Activated T-helper 1 cell treated with Interleukin-2 at 50 U/mL for 16 hours (primary cell): Measurements from ENCODE around the gene MBD3.

Experiments
- DNase-seq: peaks from one replicate; pipeline ENCODE4 v3.0.0-alpha.2; 2020; ENCODE audit warnings: low read depth

MBD3 gene

DNA sequence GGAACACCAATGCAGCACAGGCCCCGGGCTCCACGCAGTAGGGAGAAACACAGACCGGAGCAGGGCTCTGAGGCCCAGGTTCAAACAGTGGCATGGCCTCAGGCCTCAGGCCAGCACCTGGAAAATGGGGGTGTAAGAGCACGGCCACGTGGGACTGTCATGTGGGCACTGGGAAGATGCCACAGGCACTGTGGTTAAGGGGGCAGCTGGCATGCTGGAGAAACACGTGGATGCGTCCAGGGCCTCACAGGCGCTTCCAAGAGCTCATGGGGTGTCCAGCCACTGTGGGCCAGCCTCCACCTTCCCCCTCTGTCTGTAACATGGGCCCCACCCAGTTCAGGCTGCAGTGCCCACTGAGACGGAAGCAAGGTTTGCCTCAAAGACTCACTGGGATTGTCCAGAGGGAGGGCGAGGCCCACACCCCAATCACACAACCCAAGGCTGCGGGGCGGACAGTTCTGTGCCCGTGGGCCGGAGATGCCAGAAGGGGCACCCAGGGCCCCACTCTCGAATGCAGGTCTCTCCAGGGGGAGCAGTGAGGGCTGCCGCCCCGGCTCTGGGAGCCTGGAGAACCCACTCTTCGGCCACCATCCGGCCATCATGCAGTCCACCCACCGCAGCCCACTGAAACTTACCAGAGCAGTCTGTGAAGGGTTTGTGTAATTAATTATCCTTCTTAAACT lies 6.3 kb upstream of the MBD3 start:
- no peak for DNase-seq

DNA sequence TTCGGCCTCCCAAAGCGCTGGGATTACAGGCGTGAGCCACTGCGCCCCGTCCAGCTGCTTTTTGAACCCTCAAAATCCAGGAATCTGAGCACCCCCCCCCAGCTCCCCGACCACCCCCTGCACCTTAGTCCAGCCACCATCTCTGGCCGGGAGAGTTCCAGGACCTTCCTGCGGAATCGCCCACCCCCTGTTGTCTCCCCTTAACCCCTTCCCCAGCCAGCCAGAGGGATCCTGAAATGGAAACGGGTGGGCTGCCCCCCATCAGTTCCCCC lies 772 bp upstream of the MBD3 start:
- no peak for DNase-seq

DNA sequence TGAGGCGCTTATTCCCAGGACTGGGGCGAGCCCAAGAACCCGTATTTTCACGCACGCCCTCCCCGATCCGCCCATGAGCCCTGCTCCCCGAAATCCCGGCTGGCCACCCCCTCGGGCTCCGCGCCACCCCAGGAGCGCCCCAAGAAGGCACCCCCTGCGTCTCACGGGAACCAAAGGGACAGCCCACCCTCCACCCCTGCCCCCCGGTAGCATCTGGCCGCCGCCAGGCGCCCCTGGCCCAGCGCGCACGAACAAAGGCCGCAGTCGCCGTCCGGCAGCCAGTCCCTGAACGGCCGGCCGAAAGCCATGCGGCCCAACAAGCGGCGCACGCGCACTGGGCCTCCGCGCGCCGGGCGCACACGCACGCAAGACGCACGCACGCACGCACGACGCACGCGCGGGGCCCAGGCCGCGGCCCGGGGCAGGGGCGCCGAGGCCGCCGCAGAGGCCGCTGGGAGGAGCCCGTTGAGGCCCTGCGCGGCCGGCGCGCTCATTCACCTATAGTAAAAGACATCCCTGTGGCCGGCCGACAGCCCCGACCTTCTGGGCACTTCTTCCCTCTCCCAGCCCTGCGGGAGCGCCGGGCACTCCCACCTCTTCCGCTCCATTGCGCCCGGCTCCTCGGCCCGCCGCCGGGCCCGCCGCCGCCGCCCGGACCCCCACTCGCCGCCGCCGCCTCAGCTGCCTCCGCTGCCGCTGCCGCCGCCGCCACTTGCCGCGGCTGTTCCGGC lies 476 bp downstream of the MBD3 start:
- peak; percentile 81 for DNase-seq

DNA sequence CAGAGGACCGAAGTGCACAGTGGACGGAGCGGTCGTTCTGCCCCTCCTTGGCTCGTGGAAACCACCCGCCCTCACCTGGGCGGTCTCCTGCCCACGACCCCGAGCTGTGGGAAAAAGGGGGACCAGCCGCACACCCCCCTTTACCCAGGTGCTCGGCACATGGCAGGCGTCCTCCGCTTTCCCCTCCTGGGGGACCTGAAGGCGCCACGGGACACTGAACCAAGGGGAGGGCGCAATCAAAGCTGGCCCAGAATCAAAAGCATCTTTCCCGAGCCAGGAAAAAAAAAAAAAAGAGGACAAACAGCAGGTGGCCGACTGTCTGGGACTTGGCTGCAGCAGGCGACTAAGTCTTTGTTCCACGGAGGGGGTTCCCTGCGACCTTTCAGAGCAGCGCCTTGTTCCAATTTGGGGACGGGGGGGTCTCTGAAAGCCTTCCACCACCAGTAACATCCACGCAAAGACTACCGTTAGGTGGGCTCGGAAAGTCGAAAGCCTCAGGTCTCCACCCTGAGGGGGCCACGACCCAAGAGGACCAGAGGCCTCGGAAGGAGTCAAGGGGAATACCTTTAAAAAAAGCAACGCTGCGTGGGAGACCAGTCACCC lies 1.1 kb downstream of the MBD3 start:
- no peak for DNase-seq

DNA sequence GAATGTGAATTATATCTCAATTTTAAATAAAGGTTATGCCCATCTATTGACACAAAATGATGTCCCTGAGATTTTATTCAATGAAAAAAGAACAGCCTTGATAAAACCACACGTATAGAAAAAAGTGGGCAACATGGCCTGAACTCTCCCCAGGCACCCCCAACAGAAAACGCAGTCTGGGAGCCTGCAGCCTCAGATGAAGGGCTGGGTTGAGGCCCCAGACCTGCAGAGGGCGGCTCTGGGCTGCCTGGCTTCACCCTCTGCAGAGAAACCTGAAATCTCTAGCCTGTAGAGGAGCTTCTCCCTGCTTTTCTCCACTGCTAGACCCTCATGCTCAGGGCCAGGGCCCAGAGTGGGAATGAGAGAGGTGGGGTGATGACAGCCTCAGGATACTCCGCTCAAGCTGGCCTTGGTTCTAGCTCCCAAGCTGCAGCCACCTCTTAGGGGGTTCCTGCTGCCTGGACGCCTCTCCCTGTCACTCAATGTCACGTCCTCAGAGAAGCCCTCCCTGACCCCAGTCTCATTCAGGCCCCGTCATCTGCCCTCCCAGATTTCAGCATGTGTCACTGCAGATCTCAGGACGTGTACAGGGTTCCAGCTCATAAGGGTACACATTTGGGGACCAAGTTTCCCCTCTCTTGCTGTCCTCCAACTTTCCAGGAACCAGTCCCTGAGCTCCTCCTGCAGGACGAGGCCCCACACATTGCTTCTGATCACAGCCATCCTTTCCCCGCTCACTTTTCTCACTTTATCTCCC lies 1.8 kb downstream of the MBD3 start:
- no peak for DNase-seq

DNA sequence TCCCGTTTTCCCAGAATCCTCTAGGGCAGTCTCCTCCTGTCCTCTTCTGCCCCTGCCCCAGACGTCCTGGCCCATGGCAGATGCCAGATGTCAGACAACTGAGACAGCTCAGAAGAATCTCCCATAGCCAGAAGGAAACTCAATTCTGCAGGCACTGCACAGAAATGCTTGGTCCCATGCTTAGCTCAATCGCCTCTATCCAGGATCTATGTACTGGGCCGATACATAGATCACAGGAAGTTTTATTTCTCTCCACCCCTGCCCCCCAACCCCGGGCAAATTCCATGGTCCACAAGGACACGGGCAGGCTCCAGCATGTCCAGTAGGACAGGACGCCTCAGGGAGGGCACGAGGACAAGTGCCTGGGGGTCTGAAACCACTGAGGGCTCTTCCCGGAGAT lies 4.8 kb downstream of the MBD3 start:
- DNase-seq, result no peak

DNA sequence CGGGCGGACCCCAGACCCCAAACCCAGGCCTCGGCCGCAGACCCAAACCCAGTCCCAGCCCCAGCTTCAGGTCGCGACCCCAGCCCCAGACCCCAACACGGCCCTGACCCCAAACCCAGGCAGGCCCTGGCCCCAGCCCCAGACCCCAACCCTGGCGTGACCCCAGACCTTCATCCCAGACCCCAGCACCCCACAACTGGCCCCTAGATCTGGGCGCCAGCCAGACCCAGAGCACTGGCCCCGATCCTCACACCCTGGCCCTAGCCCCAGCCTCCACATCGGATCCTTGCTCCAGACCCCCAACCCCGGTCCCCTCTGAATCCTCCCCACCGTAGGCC lies 7.5 kb downstream of the MBD3 start:
- DNase-seq, result no peak

DNA sequence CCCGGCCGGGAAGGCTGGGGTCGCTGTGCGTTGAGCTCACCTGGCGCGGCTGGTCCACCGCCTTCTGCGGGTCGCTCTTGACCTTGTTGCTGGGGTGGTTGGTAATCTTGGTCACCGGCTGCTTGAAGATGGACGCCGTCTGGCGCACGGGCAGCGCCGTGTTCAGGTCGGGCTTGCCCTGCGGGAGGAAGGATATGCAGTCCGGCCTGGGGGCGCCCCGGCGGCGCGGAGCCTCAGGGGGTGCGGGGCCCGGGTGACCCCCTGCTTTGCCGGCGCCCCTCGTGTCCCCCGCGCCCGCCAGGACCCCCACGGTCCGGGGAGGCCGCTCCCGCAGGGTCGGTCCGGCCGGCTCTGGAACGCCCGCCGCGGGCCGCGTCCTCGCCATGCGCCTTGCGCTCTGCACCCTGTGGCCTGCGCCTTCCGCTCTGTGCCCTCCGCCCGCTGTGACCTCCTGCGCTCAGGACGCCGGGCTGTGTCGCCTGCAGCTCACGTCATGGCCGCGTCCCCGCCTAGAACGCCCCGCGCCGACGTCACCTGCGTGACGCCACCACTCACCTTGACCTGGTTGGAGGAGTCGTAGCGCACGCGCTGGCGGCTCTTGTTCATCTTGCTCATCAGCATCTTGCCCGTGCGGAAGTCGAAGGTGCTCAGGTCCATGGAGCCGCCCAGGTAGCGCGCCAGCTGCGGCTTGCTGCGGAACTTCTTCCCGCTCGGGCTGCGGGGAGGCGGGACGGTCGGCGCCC lies 8.0 kb downstream of the MBD3 start:
- no peak for DNase-seq

DNA sequence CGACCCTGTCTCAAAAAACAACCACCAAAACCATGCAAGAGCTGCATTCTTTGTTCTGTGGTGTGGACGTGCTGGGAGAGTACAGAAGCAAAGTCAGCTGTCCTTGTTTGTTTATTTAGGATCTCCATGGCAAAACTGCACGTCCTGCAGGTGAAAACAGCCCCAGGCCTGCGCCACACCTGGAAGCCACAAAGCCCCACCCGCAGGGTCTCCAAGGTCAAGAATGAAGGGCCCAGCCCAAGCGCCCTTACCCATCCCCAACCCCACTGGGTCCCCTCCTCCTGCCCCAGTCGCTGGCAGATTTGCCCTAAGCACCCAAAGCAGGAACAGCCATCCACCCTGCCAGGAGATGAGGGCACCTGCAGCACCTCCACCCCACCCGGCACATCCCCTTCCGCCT lies 10.5 kb downstream of the MBD3 start:
- no peak for DNase-seq

DNA sequence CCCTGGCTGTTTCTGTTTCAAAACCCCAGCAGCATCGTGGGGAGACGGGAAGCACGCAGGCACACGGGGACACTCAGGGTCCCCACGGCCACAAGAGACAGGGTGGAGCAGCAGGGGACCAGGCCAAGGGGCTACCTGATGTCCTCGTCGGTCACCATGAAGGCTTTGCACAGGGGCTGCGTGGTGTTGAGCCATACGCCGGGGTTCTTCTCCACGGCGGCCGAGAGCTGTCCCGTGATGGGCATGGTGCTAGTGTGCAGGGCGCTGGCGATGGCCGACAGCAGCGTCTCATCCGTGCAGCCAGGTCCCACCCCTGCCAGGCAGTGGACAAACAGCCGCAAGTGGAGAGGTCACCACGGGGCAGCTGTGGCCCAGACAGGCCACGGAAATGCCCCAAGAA lies 11.7 kb downstream of the MBD3 start:
- no peak for DNase-seq

DNA sequence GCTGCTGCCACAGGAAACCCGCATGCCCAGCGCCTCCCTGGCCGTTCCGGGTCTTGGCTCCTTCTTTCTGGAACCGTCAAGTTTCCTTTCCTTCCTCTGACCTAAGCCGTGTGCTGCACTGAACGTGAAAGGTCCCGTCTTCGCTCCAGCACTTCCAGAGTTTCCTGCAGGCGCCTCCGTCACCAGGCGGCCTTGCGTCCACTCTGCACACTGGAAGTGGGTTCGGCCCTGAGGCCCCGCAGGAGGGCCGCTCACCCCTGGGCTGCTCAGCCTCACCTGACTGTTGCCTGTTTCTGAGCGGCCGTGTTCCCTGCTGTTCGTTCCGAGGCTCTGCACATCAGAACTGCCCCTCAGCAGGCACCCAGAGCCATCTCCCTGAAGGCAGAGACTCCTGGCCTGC lies 12.3 kb downstream of the MBD3 start:
- no peak for DNase-seq

DNA sequence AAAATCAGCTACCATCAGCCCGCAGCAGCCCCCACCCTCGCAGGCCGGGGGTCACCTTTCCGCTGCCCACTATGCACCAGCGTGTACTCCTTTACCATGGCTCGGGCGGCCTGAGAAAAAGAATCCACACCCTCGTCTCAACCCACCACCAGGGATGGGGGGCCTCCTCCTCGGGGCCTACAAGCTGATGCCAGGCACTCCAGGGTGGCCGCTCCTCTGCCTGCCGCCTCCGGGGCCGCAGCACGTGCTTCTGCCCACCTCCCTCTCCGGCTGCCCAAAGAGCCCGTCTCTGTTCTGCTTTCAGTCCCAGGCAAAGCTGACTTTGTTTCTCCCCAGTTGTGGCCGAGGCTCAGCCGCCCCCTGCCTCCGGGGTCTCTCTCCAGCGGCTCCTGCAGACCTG lies 13.4 kb downstream of the MBD3 start:
- no peak for DNase-seq

DNA sequence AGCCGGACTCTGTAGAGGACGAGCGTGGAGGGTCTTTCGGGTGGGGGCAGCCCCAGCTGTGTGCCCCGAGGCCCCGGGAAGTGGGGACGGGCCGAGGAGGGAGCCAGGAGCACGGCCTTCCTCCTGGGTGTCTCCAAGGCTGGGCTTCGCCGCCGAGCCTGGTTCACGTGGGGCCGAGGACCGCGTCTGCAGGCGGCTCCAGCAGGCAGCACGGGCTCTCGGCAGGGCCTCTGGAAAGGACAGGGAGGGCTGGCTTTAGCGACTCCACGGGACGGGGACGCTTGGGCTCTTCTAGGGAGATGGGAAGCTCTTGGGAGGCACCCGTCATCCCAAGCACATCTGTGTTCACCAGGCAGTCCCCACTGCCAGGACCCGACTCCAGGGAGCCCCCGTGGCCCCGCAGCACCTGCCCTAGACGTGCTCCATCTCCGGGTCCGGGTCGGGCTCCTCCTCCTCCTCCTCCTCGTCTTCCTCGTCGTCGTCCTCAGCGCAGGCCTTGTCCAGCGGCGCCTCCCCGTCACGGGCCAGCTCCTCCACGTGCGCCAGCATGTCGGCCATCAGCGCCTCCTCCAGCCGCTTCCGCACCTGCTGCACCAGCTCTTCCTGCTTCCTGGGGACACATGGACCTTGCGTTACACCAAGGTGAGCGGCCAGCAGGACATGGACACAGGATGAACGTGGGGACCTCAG lies 14.6 kb downstream of the MBD3 start:
- DNase-seq, result no peak

DNA sequence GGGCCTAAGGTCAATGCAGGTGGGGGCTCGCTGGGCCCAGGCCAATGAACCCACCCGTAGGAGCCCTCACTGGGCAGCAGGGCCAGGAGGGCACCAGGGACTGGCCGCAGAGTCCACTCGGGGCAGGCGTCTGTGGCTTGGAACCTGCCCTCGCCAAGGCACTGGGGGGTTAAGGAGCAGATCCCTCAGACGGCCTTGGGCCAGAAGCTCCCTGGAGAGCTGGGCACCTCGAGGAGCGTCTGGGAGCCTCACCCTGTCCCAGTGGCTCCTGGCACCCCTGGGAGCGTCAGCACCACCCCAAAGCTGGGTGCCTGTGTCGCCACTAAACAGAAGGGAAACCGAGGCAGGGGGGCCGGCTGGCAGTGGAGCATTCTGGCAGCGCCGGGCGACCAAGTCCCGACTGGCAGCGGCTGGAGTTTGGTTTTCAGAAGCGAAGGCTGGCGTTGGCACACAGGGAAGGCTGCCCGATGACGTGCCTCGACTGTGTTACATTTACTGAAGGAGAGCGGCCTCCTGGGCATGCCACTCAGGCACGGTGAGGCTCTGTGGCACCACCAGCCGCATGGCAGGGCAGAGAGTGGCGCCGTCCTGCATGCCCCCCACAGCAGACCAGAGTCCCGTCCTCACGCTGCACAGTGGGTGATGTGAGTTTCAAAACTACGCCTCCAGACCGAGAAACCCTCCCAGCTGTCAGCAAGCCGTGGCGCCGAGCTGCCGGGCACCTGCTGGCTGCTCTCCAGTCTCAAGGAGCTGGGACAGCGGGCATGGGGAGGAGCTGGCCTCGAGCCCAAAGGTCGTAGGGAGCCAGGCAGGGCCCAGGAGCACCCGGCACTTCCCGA lies 15.4 kb downstream of the MBD3 start:
- no peak for DNase-seq

DNA sequence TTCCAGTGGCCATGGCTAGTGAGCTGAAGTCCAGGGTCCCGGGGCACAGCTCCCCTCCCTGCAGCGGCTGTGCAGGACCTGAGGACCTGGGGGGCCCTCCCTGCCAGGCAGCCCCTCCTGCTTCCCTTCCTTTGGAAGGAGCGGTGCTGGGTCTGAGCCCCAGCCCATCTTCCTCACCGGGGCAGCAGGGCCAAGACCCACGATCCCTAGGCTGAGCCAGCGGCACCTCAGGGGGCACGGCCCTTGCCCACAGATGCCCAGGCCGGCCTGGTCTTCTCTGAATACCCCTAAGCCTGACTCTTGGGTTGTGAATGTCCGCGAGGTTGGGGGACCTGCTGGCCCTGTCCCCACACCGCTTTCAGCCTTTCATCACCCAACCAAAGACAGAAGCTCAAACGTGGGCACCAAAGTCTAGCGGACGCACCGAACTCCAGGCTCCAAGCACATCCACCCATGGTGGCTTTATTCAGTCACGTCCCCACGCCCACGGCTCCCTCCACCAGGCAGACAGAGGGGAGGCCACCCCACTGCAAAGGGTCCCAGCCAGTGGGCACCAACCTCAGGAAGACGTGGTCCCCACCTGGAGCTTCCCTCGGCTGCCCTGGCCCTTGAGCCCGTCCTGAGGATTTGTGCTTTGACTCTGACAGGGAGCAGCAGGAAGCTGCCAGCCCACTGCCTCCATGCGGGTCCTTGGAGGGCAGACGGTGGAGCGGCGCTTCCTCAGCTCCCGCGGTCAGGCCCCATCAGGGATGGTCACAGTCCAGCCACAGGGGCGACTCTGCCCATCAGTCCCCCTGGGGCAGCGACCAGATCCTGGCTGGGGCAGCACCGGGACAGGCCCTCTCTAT lies 16.2 kb downstream of the MBD3 start:
- no peak for DNase-seq

DNA sequence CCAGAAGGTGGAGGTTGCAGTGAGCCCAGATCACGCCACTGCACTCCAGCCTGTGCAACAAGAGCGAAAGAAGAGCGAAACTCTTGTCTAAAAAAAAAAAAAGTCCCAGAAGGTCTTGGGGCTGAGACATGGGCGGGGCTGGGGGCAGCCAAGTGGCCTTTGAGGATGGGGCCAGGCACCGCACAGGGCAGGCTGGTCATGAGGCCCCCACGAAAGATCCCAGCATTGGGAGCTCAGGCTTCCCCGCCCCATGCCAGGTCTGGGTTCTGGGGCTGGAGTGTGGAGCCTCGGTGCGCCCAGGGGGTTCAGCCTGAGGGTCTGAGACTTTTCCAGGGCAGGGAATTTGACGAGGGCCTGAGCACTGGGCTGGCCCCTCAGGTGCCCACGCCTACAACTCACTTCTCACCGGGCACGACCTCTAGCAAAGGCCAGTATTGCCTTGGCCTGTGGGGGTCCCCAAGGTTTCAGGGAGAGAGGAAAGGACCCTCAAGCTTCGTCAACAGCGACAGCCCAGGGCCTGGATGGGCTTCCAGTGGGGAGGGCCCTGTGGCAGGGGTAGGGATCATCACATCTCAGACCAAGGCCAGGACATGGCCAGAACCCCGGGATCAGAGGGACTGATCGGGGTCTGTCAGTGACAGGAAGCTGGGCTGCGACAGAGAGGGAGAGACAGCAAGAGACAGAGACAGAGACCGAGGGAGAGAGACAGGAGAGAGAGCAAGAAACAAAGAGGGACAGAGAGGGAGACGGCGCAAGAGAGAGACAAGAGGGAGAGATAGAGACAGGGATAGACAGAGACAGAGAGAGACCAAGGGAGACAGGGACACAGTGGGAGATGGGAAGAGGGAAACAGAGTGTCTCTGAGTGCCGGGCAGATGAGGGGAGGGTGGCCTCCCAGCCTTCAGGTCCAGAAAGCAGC lies 17.1 kb downstream of the MBD3 start:
- DNase-seq, result no peak

DNA sequence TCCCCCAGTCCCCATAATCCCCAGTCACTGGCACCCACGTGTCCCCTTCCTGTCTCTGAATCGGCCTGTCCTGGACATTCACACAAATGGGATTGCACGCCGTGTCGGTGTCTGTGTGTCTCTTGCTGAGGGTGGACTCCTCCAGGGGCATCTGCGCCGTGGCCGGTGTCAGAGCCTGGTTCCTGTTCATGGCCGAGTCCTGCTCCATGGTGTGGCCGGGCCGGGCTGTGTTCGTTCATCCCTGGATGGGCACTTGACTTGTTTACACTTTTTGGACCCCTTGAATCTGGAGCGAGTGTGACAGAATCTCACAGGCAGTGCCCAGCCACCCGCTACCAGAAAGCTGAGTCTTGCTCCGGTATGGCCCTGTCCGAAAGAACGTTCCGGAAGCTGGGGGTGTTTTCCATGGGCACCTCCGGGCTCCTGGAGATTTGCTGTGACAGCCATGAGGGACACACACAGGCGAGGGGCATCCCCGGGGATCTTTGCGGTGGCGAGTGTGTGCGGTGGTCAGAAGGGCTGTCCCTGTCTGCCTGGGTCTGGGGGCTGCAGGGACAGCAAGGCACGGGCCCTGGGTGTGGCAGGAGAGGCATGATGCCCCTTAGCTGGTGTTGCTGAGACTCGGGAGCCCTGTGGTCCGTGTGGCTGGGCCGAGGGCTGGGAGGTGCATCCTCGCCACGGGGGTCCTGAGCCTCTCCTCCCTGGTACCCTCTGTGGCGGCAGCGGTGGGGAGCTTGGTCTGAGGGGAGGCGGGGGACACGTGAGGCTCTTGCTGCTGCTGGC lies 18.1 kb downstream of the MBD3 start:
- no peak for DNase-seq

DNA sequence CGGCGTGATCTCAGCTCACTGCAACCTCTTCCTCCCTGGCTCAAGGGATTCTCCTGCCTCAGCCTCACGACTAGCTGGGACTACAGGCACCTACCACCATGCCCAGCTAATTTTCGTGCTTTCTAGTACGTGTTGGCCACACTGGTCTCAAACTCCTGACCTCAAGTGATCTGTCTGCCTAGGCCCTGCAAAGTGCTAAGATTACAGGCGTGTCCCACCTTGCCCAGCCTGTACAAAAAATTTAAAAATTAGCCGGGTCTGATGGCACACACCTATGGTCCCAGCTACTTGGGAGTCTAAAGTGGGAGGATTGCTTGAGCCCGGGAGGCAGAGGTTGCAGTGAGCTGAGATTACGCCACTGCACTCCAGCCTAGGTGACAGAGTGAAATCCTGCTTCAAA lies 19.9 kb downstream of the MBD3 start:
- DNase-seq, result no peak
